Keratinocyte (primary cell): ENCODE data around the gene MYL12A.

Experiments used
- CTCF ChIP-seq, 3 experiments: IDR thresholded peaks in 1 of 3; conservative IDR thresholded peaks in 1 of 3; optimal IDR thresholded peaks in 1 of 3; 2 replicates in 2 of 3; 3 replicates in 1 of 3; pipeline versions ENCODE3 to v1.5.1; 2011; ENCODE audit warnings: low read length in 3 of 3, mild to moderate bottlenecking in 3 of 3, moderate library complexity in 2 of 3, control low read depth in 1 of 3, inconsistent platforms in 1 of 3; ENCODE audit not compliant: insufficient read depth in 2 of 3; ENCODE audit errors: extremely low read depth in 1 of 3
- EZH2 ChIP-seq: IDR thresholded peaks from one replicate; pipeline ENCODE4 v1.6.1; 2012; ENCODE audit warnings: inconsistent platforms, mild to moderate bottlenecking, low read length, moderate library complexity

- no peak for TF ChIP-seq CTCF (optimal IDR thresholded peaks at IDR 0.05 in 1 of 3, IDR thresholded peaks at IDR 0.05 in 1 of 3, conservative IDR thresholded peaks at IDR 0.05 in 1 of 3; ENCODE audit: extremely low read depth in 1 of 3, insufficient read depth in 2 of 3, low read length in 3 of 3)
- TF ChIP-seq EZH2: no peak
Measured at GRCh38 chr18:3247240-3248061, at the start of gene MYL12A.
